HFFc6 (cell line): ENCODE results near the gene TMEM129. TPM values are rescaled to one million over a fixed set of nuclear protein-coding genes. Genes with fewer than 3 reads are reported as not detected.

Source experiments
- DNase-seq: peaks from one replicate; pipeline ENCODE4 v3.0.0-alpha.2; 2018
- H3K27ac Mint-ChIP-seq: 2 replicates; pipeline ENCODE4 v1.8.0; 2020; ENCODE audit warnings: mild to moderate bottlenecking, mixed read lengths
- H3K27me3 Mint-ChIP-seq: 2 replicates; pipeline ENCODE4 v1.8.0; 2021; ENCODE audit warnings: mild to moderate bottlenecking, moderate library complexity, mixed read lengths; ENCODE audit not compliant: insufficient read depth
- H3K36me3 Mint-ChIP-seq: 2 replicates; pipeline ENCODE4 v1.8.0; 2021; ENCODE audit warnings: low read depth, mixed read lengths
- H3K4me1 Mint-ChIP-seq: 2 replicates; pipeline ENCODE4 v1.8.0; 2020; ENCODE audit warnings: low read depth, mixed read lengths
- H3K4me3 Mint-ChIP-seq: 2 replicates; pipeline ENCODE4 v1.8.0; 2020; ENCODE audit warnings: mild to moderate bottlenecking, moderate library complexity, mixed read lengths
- H3K9me3 Mint-ChIP-seq: 2 replicates; pipeline ENCODE4 v1.8.0; 2020; ENCODE audit warnings: mild to moderate bottlenecking, mixed read lengths
- CTCF ChIP-seq: fragments of 200-600 bp; sonication (generic); IDR thresholded peaks from 2 replicates; pipeline ENCODE4 v1.5.0; 2021; ENCODE audit warnings: antibody characterized with exemption, mild to moderate bottlenecking
- total RNA-seq, 6 experiments: library from RNA; stranded (reverse); fragmentation: NEBNext Ultra II Directional; extraction: Animal tissue kit (Norgen Biotek cat#: 25700); gene quantifications; 2 replicates in 1 of 6; 3 replicates in 5 of 6; pipeline ENCODE4 v1.2.3, GENCODE V29; 2021

Gene TMEM129
- total RNA-seq, 6 experiments from 2014 or later: 24.6 to 36.7 (median 27.7) TPM

DNA sequence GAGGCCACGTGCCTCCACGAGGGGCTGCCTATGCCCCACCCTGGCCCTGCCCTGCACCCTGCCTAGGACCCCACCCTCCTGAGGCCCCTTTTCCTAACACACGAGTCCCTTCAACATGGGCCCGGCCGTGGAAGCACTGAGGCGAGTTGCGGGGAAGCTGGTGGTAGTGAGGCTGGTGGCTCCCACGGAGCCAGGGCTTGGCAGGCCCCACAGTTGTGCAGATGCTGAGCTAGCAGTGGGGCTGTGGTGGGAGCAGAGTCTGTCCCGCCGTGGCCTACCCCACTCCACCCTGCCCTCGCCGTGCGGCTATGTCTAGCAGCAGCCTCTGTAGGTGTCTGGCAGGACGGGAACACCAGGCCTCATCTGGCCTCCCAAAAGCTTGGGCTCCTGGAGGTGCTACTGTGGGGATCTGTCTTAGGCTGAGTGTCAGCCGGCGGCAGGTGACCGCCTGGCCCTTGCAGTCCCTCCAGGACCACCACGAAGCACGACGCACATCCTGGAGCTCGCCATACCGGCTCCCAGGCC lies 19.0 kb upstream of the TMEM129 start:
- DNase-seq: no peak
- H3K27ac Mint-ChIP-seq: no peak overlapping the region
- H3K9me3 Mint-ChIP-seq: peaks cover 13% of the 10 kb centered on the region
- H3K36me3 Mint-ChIP-seq: peaks cover 26% of the 10 kb centered on the region
- TF ChIP-seq CTCF: no peak
- peaks cover 3% of the 10 kb centered on the region for H3K27me3 Mint-ChIP-seq
- no peak overlapping the region for H3K4me3 Mint-ChIP-seq
- H3K4me1 Mint-ChIP-seq: no peaks in the 10 kb centered on the region

GRCh38 chr4:1739358-1739757 lies 18.2 kb upstream of the TMEM129 start:
- peaks cover 1% of the 10 kb centered on the region; the same call in 1 of the 2 replicates for H3K27me3 Mint-ChIP-seq
- no peak for TF ChIP-seq CTCF
- no peak for DNase-seq
- no peak overlapping the region for H3K4me3 Mint-ChIP-seq
- H3K9me3 Mint-ChIP-seq: peaks cover 13% of the 10 kb centered on the region
- no peak overlapping the region for H3K27ac Mint-ChIP-seq
- peaks cover 26% of the 10 kb centered on the region for H3K36me3 Mint-ChIP-seq
- H3K4me1 Mint-ChIP-seq: no peaks in the 10 kb centered on the region

DNA sequence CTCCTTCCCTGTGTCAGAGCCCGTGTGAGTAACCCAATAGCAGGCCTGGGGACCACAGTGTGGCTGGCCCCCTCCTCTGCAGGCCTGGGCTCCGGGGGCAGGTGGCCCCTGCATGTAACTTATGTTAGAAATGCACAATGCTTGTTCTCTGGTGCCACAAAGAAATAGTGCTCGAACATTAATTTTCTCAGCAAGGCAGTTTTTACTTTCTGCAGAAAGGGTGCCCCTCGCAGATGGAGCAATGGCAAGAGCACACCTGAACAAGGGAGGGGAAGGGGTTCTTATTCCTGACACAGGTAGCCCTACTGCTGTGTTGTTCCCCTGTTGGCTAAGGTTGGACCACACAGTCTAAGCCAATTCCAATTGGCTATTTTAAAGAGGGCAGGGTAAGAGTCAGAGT lies 17.3 kb upstream of the TMEM129 start:
- H3K36me3 Mint-ChIP-seq: peaks cover 23% of the 10 kb centered on the region
- peaks cover 1% of the 10 kb centered on the region; the same call in 1 of the 2 replicates for H3K27me3 Mint-ChIP-seq
- H3K9me3 Mint-ChIP-seq: peaks cover 13% of the 10 kb centered on the region
- no peak overlapping the region for H3K27ac Mint-ChIP-seq
- H3K4me3 Mint-ChIP-seq: no peak overlapping the region
- TF ChIP-seq CTCF: no peak
- DNase-seq: no peak
- H3K4me1 Mint-ChIP-seq: no peaks in the 10 kb centered on the region

- peaks cover 22% of the 10 kb centered on the region for H3K36me3 Mint-ChIP-seq
These were observed 16.5 kb upstream of the TMEM129 start for GRCh38 chr4:1737666-1738065.

GRCh38 chr4:1736812-1737211 lies 15.7 kb upstream of the TMEM129 start:
- Mint-ChIP-seq H3K4me3 (no peak overlapping the region), H3K27me3 (peaks cover 1% of the 10 kb centered on the region; the same call in 1 of the 2 replicates)

More at GRCh38 chr4:1737666-1738065, 16.5 kb upstream of the TMEM129 start:
- Mint-ChIP-seq H3K27ac (no peak overlapping the region), H3K27me3 (peaks cover 1% of the 10 kb centered on the region; the same call in 1 of the 2 replicates), H3K9me3 (peaks cover 13% of the 10 kb centered on the region), H3K4me3 (no peak overlapping the region), H3K4me1 (no peaks in the 10 kb centered on the region)
- 0 out of 2 replicates have a peak, but pooled peaks have one; percentile 15 for TF ChIP-seq CTCF
- no peak for DNase-seq

More at GRCh38 chr4:1736812-1737211, 15.7 kb upstream of the TMEM129 start:
- H3K27ac Mint-ChIP-seq: no peak overlapping the region
- TF ChIP-seq CTCF: no peak
- peaks cover 13% of the 10 kb centered on the region for H3K9me3 Mint-ChIP-seq
- no peak for DNase-seq
- peaks cover 24% of the 10 kb centered on the region for H3K36me3 Mint-ChIP-seq
- no peaks in the 10 kb centered on the region for H3K4me1 Mint-ChIP-seq
